Spleen (tissue), 11 donors: ENCODE results near the gene GNS. TPM values are rescaled to one million over a fixed set of nuclear protein-coding genes. Genes with fewer than 3 reads are reported as not detected.
A peak's percentile ranks its signal among the peaks of the same experiment; 100 is the strongest.

Experiments
- DNase-seq: peaks from one replicate; pipeline ENCODE4 v3.0.0-alpha.2; 2020
- H3K27ac ChIP-seq, 8 donors: fragments of 200-600 bp; sonication (generic) in 7 of 8; 1 replicate in 4 of 8; 2 replicates in 4 of 8; pipeline versions ENCODE4 v1.5.0 to v1.8.0; 2016 to 2021; ENCODE audit warnings: inconsistent platforms in 4 of 8, mild to moderate bottlenecking in 4 of 8, moderate library complexity in 1 of 8
- H3K27me3 ChIP-seq, 7 donors: fragments of 200-600 bp; sonication (generic) in 6 of 7; replicated peaks in 1 of 7; 1 replicate in 4 of 7; 2 replicates in 3 of 7; pipeline versions ENCODE4 v1.5.0 to v1.8.0; 2016 to 2021; ENCODE audit warnings: inconsistent platforms in 3 of 7, mild to moderate bottlenecking in 1 of 7
- H3K36me3 ChIP-seq, 6 donors: fragments of 200-600 bp; sonication (generic) in 5 of 6; 1 replicate in 4 of 6; 2 replicates in 2 of 6; pipeline versions ENCODE4 v1.5.0 to v1.8.0; 2016 to 2021; ENCODE audit warnings: inconsistent platforms in 2 of 6
- H3K4me1 ChIP-seq, 6 donors: fragments of 200-600 bp; sonication (generic) in 5 of 6; 1 replicate in 3 of 6; 2 replicates in 3 of 6; pipeline versions ENCODE4 v1.5.0 to v1.8.0; 2016 to 2021; ENCODE audit warnings: inconsistent platforms in 3 of 6
- H3K4me3 ChIP-seq, 8 donors: fragments of 200-600 bp; sonication (generic) in 7 of 8; 1 replicate in 4 of 8; 2 replicates in 4 of 8; pipeline versions ENCODE4 v1.5.0 to v1.8.0; 2016 to 2021; ENCODE audit warnings: inconsistent platforms in 4 of 8, mild to moderate bottlenecking in 4 of 8, moderate library complexity in 2 of 8
- H3K9me3 ChIP-seq, 8 donors: fragments of 200-600 bp; sonication (generic) in 7 of 8; 1 replicate in 4 of 8; 2 replicates in 4 of 8; pipeline versions ENCODE4 v1.5.0 to v1.8.0; 2016 to 2021; ENCODE audit warnings: inconsistent platforms in 4 of 8
- POLR2A ChIP-seq, 3 donors: fragments of 450-650 bp; IDR thresholded peaks; one replicate each; pipeline ENCODE4 v1.5.1; 2017; ENCODE audit warnings: antibody characterized with exemption in 3 of 3, mild to moderate bottlenecking in 1 of 3
- POLR2AphosphoS5 ChIP-seq, 3 donors: sonication (generic); formaldehyde crosslinking; IDR thresholded peaks; one replicate each; pipeline ENCODE4 v1.5.1; 2017; ENCODE audit warnings: antibody characterized with exemption in 3 of 3
- WGBS, 5 donors: extraction: QIAGEN DNeasy Blood & Tissue Kit in 3 of 5; methylation state at CpG; one replicate each; pipeline versions ENCODE4 v1.1.5 to v1.1.7; 2013 to 2018; 5-methylcytosine and 5-hydroxymethylcytosine counted together
- intact Hi-C: fragments of 100-400 bp; cut with DNase I; formaldehyde crosslinking; loops from one replicate; pipeline ENCODE4 v1.15.0; 2023; ENCODE audit warnings: low total_unique reads
- polyA plus RNA-seq, 3 donors: library from polyadenylated mRNA; stranded (reverse); fragments of 200-250 nt; gene quantifications; one replicate each; pipeline ENCODE4 v1.2.1, GENCODE V29; 2013
- total RNA-seq, 7 donors: library from RNA; depleted of rRNA in 3 of 7; stranded (reverse); fragments of >200 nt in 3 of 7; fragmentation: NEBNext Ultra II Directional in 4 of 7; extraction: Animal tissue kit (Norgen Biotek cat#: 25700) in 4 of 7; gene quantifications; one replicate each; pipeline versions ENCODE4 v1.1.0 to v1.2.1, GENCODE V29; 2016 to 2021
- TF ChIP-seq, protein P1 (sequence below), 11 experiments: fragments of 200-600 bp in 7 of 11; fragments of 450-650 bp in 4 of 11; sonication (generic) in 4 of 11; IDR thresholded peaks in 8 of 11; conservative IDR thresholded peaks in 3 of 11; 1 replicate in 7 of 11; 2 replicates in 4 of 11; pipeline versions ENCODE4 v1.4.0 to v1.8.0; 2016 to 2021; ENCODE audit warnings: antibody characterized with exemption in 11 of 11, inconsistent platforms in 4 of 11, mild to moderate bottlenecking in 1 of 11
- donor health status: healthy with polysubstance abuse.
- donor health status: DM: no; HTN: no; CAD: no; lungs with moderate emphysema.
- donor health status: DM: no; HTN: no; CAD: no.
- donor health status: Bipolar disorder and iron deficiency.
- donor health status: healthy.
- donor health status: DM: no; HTN: no; CAD: no.
- donor health status: DM: yes; HTN: yes; CAD: no.

Gene GNS
- total and polyA plus RNA-seq, 10 donors = 8.3 to 154 (median 126) TPM

DNA sequence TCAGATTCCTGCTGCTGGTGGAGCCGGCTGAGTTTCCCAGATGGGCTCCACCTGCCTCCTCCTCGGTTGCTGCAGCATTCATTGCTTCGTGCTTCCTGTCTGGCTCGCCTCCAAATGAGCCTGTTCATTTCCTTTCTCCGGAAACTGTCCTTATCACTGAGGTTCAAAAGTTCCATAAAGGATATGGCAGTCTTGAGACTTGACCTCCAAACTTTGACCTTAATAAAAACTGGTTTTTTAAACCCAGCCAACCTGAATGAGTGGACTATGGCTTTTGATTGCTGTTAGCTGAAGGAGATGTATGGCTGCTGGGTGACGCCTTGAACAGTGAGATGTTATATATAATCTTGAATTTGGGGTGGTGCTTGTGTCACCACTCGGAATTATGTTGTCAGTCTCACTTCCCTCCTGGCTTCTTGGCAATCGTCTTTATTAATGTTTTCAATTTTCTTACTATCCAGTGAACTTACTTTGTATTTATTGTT is 86.2 kb downstream of the GNS start:
- DNase-seq = no peak
- Histone ChIP-seq H3K9me3 (no peaks in the 10 kb centered on the region), H3K4me3 (no peak overlapping the region), H3K27me3 (no peaks in the 10 kb centered on the region), H3K4me1 (peaks cover 86 to 100% (median 100%) of the 10 kb centered on the region in 6 donors), H3K36me3 (no peaks in the 10 kb centered on the region), H3K27ac (peak overlapping the region; percentile 69 to 93 (median 85))
- intact Hi-C loops = loop anchor here (10.0 kb wide), 1 partner anchor 58 kb away; the partner anchor contains the start of gene RASSF3
- WGBS, 5 donors = 8 to 16% (median 9%) methylated on average over 8 of the region's 8 CpGs
- TF ChIP-seq POLR2A (IDR thresholded peaks at IDR 0.05) = no peak
- TF ChIP-seq POLR2AphosphoS5 (IDR thresholded peaks at IDR 0.05) = peak in 2 of 3 donors; percentile 65 to 72

DNA sequence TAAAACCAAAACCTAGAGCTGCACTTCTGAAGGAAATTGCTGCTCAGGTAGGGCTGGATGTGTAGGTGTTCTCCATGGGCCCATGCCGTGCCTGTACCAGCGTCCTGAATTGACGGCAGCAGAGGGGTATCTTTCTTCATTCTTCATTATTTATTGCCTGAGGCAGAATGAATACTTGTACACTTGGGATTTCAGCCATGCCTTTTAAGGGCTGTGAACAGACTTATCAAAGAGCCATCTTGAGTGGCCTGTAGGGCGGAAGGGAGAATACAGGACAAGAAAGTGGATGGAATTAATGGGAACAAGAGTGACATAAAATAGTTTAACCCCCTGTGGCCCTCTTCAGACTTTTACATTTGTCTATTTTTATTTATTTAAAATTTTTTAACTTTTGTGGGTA is 87.5 kb downstream of the GNS start:
- Histone ChIP-seq H3K4me3 (no peak overlapping the region), H3K9me3 (no peaks in the 10 kb centered on the region), H3K27me3 (no peaks in the 10 kb centered on the region), H3K36me3 (no peaks in the 10 kb centered on the region), H3K27ac (peak overlapping the region; percentile 76 to 93 (median 85)), H3K4me1 (peaks cover 80 to 100% (median 100%) of the 10 kb centered on the region in 6 donors)
- intact Hi-C loops = loop anchor here (10.0 kb wide), 1 partner anchor 57 kb away; the partner anchor contains the start of gene RASSF3
- TF ChIP-seq POLR2A (IDR thresholded peaks at IDR 0.05) (no peak), POLR2AphosphoS5 (IDR thresholded peaks at IDR 0.05) (no peak)
- TF ChIP-seq, protein P1, sequence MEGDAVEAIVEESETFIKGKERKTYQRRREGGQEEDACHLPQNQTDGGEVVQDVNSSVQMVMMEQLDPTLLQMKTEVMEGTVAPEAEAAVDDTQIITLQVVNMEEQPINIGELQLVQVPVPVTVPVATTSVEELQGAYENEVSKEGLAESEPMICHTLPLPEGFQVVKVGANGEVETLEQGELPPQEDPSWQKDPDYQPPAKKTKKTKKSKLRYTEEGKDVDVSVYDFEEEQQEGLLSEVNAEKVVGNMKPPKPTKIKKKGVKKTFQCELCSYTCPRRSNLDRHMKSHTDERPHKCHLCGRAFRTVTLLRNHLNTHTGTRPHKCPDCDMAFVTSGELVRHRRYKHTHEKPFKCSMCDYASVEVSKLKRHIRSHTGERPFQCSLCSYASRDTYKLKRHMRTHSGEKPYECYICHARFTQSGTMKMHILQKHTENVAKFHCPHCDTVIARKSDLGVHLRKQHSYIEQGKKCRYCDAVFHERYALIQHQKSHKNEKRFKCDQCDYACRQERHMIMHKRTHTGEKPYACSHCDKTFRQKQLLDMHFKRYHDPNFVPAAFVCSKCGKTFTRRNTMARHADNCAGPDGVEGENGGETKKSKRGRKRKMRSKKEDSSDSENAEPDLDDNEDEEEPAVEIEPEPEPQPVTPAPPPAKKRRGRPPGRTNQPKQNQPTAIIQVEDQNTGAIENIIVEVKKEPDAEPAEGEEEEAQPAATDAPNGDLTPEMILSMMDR (IDR thresholded peaks at IDR 0.05 in 8 of 11, conservative IDR thresholded peaks at IDR 0.05 in 3 of 11) = no peak
- 49 to 74% (median 57%) methylated on average over 4 of the region's 4 CpGs for WGBS, 5 donors
- no peak for DNase-seq

DNA sequence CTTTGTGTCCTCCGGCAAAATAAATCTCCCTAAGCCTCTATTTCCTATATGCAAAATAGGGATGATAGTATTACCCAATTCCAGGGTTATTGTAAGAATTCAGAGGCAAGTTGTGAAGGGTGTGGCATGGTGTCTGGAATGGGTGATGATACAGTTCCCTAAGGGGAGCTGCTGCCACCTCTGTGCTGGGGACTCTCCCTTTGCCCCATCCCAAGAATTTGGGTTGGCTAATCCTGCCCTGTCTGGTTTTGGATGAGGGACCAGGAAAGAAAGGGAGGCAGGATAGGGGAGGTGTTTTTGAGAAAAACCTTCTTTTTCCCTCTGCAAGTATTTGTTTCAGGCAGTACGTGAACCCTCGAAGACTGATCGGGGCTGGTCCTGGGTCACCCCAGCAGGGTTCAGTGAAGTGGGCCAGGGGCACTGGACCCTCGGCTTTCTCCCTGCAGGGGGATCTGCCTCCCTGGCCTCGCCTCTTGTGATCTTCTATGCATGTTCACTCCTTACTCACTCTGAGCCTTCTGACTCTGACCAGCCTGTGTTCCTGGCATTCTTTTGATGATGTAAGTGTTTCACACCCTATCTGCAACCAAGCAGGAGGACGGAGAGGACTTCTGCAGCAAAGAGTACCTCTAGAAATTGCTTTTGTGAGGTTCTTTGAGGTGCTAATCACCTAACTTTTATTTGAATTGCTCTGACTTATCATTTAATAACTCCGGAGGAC is 88.1 kb downstream of the GNS start:
- no peak overlapping the region for H3K4me3 ChIP-seq
- H3K27ac ChIP-seq = peak overlapping the region; percentile 76 to 93 (median 85)
- H3K4me1 ChIP-seq = peaks cover 80 to 100% (median 100%) of the 10 kb centered on the region in 6 donors
- DNase-seq = no peak
- H3K9me3 ChIP-seq = no peaks in the 10 kb centered on the region
- no peaks in the 10 kb centered on the region for H3K27me3 ChIP-seq
- intact Hi-C loops = loop anchor here (10.0 kb wide), 1 partner anchor 56 kb away; the partner anchor contains the start of gene RASSF3
- 52 to 67% (median 55%) methylated on average over 8 of the region's 8 CpGs for WGBS, 5 donors
- TF ChIP-seq POLR2AphosphoS5 (IDR thresholded peaks at IDR 0.05) = peak in 1 of 3 donors; percentile 35
- TF ChIP-seq, protein P1 (IDR thresholded peaks at IDR 0.05 in 8 of 11, conservative IDR thresholded peaks at IDR 0.05 in 3 of 11) = no peak
- no peaks in the 10 kb centered on the region for H3K36me3 ChIP-seq

DNA sequence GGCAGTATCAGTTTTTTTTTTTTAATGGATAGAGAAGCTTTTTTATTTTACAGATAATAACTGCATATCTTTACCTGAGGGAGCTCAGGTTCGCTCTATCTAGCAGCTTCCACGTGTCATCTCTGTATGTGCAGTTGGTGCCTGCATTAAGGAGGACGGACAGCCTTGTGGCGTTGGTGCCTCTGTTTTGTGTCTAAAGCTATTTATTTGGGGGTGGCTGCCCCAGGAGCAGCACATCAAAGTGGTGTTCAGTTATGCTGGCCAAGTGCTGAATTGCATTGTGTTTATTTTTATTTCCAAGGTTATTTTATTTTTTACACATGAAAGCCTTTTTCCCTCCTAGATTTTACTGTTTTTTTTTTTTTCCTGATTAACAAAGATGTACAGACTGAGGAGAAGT is 89.2 kb downstream of the GNS start:
- 11 to 24% (median 17%) methylated on average over 4 of the region's 4 CpGs for WGBS, 5 donors
- DNase-seq = no peak
- no peaks in the 10 kb centered on the region for H3K9me3 ChIP-seq
- H3K4me3 ChIP-seq = peak overlapping the region in 6 of 8 donors; percentile 15 to 65 (median 32)
- H3K27me3 ChIP-seq = no peaks in the 10 kb centered on the region
- H3K27ac ChIP-seq = peak overlapping the region; percentile 76 to 93 (median 85)
- H3K36me3 ChIP-seq = no peaks in the 10 kb centered on the region
- peaks cover 79 to 100% (median 100%) of the 10 kb centered on the region in 6 donors for H3K4me1 ChIP-seq
- no peak for TF ChIP-seq POLR2A (IDR thresholded peaks at IDR 0.05)
- no peak for TF ChIP-seq POLR2AphosphoS5 (IDR thresholded peaks at IDR 0.05)
- TF ChIP-seq, protein P1 (IDR thresholded peaks at IDR 0.05 in 8 of 11, conservative IDR thresholded peaks at IDR 0.05 in 3 of 11) = peak in 2 of 11 experiments; percentile 9 to 25
- intact Hi-C loops = loop anchor here (10.0 kb wide), 1 partner anchor 55 kb away; the partner anchor contains the start of gene RASSF3
